Mammary epithelial cell (primary cell): ENCODE measurements around the gene POLL.

Experiments used
- EZH2 ChIP-seq: IDR thresholded peaks from 2 replicates; pipeline ENCODE4 v1.6.1; 2012; ENCODE audit warnings: low read length, inconsistent platforms, borderline replicate concordance
- TF ChIP-seq, protein P1 (sequence below), 2 donors: IDR thresholded peaks in 1 of 2; conservative IDR thresholded peaks in 1 of 2; 2 replicates each; pipeline ENCODE4 v1.5.1; 2011 to 2012; ENCODE audit warnings: inconsistent platforms in 2 of 2, low read length in 2 of 2, mild to moderate bottlenecking in 2 of 2, control low read depth in 1 of 2, low read depth in 1 of 2; ENCODE audit not compliant: insufficient read depth in 1 of 2; ENCODE audit errors: extremely low read depth in 1 of 2

DNA sequence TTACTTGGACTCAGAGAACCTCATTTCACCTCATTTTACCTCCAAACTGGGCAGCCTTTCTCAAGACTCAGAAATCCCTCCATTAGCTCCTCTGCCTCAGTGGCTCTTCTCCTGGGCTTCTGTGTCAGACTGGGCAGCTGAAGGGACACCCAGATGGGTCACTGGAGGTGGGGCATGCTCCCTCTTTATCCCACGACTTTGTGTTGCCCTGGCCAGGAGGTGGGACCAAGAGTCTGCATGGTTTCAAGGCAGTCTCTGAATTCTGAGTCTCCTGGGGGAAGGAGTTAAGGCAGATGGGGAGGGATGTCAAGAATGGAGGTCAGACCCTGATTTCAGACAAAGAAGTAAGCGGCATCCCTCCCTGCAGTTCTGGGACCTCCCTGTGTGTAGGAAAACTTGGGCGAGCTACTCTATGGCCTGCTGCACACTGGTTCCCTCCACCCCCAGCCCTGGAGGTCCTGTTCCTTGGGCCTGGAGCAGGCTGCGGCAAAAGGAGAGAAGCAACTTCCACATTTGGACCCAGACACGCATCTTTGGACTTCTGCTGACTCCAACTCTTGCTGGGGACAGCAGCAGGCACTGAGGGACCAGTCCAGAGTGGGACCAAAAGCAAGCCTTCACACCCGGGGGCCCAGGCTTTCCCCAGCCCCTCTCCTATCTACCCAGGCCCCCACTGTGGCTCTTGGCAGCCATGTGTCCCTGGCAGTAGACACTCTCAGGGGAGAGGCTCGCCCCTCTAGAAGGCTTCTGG is 10.8 kb downstream of the POLL start:
- TF ChIP-seq, protein P1, sequence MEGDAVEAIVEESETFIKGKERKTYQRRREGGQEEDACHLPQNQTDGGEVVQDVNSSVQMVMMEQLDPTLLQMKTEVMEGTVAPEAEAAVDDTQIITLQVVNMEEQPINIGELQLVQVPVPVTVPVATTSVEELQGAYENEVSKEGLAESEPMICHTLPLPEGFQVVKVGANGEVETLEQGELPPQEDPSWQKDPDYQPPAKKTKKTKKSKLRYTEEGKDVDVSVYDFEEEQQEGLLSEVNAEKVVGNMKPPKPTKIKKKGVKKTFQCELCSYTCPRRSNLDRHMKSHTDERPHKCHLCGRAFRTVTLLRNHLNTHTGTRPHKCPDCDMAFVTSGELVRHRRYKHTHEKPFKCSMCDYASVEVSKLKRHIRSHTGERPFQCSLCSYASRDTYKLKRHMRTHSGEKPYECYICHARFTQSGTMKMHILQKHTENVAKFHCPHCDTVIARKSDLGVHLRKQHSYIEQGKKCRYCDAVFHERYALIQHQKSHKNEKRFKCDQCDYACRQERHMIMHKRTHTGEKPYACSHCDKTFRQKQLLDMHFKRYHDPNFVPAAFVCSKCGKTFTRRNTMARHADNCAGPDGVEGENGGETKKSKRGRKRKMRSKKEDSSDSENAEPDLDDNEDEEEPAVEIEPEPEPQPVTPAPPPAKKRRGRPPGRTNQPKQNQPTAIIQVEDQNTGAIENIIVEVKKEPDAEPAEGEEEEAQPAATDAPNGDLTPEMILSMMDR (conservative IDR thresholded peaks at IDR 0.05 in 1 of 2, IDR thresholded peaks at IDR 0.05 in 1 of 2; ENCODE audit: extremely low read depth in 1 of 2, insufficient read depth in 1 of 2, low read depth in 1 of 2, low read length in 2 of 2) = no peak
- no peak for TF ChIP-seq EZH2
